GM18520 (cell line): ENCODE results near the gene ZNF516.

Experiments
- ATAC-seq: cut with Tn5 transposase; IDR thresholded peaks from one replicate; pipeline ENCODE4 v1.9.1; 2021; ENCODE audit not compliant: unreplicated experiment

Gene ZNF516

DNA sequence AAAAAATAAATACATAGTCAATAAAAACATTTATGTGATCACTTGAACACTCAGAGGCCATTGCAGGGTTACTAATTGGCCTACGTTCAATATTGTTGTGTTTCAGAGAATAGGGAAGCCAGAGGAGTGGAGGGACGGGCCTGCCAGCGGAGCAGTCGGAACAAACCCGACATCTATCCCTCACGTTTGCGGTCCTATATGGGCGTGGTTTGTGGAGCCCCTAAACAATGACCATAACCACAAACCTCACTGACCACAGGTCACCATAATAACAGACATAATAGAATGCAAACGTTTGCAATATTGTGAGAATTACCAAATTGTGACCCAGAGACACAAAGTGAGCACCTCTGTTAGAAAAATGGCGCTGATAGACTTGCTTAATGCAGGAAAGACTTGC is 19.5 kb upstream of the ZNF516 start:
- no peak for ATAC-seq

DNA sequence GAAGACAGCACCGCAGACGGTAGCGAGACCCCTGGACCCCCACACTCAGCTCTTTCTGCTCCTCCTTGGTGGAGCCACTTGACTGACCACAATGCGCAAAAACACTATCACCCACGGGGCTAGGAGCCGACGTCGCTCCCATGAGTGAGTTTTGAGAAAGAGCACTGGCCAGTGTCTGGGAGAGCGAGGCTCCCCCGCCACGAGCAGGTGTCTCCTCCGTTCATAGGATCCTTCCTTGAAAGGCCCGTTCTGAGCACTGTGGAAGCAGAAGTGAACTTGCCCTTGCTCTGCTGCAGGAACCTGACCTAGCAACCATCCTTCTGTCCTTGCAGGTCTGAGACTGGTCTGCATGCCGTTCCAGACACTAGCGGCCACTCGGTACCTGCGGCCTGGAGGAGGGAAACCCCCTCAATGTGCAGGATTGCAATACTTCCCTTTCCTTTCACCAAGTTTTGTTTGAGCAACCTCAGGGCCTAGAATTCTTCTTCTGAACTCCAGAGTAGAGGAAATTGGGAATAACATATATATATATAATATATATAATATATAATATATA is 12.9 kb upstream of the ZNF516 start:
- ATAC-seq = no peak

DNA sequence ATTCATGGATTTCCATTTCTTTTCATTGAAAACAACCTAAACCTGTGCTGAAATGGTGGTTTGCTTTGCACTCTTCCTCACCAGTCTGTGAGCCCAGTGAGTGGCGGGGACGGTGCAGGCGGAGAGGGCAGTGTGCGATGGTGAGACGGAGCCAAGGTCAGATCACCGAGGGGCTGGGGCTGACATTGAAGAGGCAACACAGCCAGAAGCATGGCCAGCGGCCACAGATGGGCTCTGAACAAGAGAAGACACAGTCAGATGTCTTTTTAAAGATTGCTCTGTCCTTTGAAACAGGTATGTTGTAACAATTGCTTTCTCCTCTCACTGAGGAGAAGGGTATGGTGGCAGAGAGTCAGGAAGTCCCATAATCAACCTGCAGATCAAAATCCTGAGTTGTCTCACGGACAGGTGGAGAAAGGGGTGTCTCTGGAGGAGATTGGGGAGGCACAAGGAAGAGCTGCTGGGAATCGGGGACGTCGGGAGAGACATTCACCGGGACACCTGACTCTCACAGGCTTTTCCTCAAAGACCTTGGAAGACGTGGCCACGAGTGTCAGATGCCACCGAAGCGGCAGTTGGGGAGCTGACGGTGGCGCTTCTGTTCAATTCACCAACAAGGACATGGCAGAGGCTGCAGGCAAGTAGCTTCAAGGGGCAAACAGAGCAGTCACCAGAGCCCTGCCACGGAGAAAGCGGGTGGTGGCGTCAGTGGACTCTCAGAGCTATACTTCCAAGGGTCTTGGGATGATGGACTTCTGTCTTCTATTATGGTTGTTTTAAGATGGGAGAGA is 12.1 kb upstream of the ZNF516 start:
- ATAC-seq = no peak

DNA sequence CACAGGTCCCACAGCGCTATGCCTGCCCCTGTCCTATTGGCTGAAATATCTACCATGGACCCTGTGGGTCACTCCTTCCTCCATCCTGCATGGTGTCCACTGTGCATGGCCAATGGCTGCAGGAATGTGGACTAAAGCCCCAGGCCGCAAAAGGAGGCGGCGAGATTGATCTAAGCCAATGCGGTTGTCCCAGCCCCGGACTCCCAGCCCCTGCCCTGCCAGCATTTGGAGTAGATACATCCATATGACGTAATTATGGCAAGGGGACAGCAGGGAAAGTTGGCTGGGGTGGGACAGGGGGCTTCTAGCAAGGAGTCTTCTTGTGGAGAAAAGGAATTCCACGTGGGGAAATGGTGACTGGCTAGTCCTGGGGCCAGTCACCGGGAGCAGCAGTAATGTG is 11.4 kb upstream of the ZNF516 start:
- ATAC-seq = no peak

DNA sequence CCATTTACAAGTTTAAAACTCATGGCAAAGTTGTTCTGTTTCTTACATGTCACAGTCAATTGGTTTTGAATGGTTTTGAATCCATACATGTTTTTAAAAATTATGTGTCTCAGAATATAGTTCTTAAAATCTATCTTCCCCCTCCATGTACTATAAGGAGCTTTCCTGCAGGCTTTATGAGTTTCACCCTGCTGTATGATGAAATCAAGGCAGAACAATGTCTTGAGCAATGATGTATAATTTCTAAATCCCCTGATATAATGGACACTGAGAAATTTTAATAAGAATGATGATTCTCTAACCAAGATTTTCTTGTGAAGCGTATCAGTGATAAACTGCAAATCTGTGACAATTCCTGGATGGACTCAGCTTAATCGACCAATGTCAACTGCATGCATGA is 10.6 kb upstream of the ZNF516 start:
- no peak for ATAC-seq

DNA sequence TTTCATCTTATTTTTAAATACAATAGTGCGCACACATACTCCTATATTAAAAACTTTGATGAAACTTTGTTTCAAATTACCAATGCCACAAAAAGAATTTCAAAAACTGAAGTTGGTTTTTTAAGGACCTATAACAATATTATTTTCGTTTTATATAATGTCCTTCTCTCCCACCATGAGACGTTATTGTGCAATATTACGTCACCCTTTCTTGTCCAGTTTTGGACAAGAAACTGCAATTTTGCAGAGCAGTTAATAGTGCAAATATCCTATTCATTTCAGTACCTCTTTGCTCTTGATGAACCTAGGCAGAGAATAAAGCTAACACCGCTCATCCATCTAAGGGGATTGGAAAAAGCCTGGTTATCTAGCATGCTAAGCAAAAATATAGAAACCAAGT is 9.7 kb upstream of the ZNF516 start:
- no peak for ATAC-seq

DNA sequence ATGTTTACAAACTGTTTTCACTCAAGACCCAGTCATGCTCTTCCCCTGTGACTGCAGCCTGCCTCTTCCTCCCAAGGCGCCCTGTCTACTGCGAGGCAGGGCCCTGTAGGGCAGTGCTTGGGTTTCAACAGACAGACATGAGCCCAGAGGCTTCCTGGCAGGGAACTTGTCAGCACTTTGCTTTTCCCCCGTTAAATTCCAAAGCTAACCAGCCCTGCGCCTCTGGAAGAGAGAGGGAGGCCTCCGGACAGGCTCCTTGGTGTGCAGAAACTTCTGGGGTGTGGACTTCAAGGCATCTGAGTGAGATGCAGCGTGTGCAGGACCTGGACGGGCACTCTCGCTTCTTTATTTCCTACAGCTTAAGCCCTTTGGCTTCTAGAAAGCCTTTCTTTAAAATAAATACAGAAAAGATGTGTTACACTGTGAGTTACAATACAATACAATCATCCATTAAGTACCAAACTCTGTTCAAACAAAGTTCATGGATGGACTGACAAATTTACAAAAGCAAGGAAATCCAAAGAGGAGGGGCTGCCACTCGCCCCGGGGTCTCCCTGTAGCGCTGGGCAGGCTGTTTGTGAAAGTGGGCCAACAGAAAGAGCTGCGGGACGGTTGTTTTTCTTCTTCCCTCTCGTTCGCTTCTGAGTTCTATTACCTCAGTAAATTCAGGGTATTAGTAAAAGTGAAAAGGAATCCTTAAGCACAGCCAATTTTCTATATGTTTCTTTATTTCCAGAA is 8.8 kb upstream of the ZNF516 start:
- no peak for ATAC-seq

DNA sequence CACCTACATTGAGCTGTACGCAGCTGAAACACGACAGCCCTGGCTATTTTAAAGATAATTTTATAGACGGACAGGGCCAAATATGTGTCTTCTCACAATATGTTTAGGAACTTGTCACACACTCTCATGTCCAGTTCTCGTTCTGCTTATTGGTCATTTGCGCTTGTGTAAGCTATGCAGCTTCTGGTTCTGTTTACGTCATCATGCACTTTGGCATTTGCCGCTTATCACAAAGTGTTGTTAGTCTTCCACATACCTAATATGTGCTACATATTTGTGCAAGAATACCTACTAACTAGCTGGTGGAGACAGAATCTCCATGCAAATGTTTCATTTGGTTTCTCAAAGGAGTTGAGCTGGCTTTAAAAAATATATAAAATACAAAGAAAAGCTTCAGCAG is 7.5 kb upstream of the ZNF516 start:
- no peak for ATAC-seq

DNA sequence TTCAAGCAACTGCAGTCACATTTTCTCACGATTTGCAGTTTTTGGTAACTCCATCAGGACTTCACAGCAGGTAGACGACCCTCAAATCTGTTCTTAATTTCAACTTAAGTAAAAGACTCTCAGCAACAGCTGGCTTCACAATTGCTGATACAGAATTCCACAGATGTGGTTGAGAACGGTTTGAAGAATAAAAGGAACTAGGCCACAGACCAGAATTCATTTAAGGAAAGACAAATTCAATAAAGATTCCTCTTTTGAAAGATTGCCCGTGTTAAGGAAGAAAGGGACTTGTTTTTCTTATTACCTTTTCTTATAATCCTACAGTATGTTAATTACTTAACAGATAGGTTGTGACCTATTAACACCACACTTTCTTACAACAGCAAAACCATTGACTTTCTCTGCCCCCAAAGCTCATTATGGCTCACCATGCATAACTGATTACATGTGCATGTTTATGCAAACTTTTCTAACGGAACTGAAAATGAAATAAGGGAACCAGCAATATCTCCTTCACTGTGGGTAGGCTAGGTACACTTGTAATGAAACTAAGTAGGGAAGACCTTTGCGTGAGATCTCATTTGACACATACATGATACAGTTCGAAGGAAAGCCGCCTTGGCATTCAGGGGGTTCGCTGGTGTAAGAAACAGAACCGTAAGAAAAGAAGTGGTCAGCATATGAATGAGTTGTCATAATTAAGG is 4.7 kb upstream of the ZNF516 start:
- ATAC-seq = peak; percentile 96

DNA sequence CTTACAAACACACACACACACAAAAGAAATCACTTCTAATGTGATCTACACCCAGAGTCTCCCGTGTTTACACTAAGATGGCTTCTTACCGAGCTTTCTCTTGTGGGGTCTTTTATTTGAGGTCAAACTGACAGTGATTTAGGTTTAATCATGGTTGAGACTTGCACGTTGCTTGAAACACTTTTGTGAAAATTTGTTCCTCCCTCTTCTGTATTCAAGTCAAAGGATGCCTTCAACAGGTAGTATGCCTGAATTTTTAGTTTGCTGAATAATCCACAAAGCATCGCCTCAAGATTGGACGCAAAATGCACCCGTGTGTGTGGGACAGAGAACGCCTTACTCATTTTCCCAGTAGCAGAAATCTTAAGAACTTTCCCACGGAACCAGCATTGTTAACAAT is 4.0 kb upstream of the ZNF516 start:
- ATAC-seq = no peak

DNA sequence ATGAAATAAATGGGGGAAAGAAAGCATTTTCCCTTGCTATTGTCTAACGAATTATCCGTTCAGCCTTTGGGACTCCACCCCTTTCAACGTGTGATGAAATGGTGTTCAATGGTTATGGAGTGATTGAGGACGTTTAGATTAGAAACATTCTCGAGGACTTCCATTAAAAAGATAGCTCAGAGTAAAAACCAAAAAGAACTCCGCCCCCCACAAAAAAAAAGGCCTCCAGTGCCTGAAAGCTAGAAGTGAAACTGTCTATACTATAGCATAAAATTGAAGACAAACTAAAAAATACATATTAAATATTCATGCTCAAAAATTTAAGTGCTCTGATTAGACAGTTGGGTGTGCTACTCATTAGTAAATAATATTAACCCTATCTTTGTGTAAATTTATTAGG is 3.0 kb upstream of the ZNF516 start:
- no peak for ATAC-seq

DNA sequence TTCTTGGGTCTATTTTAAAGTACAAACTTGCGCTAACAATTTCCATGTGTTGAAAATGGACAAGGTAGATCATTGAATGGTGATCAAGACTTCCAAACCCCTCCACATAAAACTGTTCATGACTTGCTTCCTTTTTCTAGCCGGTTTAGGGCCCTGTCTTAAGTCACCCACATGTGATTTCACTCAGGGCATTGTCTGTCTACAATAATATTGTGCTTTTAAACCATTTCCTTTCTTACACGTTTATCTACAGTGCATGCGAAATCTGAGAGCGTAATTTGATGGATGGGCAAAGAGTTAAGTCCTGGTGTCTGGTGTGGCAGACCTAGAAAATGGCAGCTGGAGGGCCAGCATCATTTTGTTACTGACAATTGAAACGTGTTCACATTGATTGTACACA is 2.0 kb upstream of the ZNF516 start:
- ATAC-seq = no peak

DNA sequence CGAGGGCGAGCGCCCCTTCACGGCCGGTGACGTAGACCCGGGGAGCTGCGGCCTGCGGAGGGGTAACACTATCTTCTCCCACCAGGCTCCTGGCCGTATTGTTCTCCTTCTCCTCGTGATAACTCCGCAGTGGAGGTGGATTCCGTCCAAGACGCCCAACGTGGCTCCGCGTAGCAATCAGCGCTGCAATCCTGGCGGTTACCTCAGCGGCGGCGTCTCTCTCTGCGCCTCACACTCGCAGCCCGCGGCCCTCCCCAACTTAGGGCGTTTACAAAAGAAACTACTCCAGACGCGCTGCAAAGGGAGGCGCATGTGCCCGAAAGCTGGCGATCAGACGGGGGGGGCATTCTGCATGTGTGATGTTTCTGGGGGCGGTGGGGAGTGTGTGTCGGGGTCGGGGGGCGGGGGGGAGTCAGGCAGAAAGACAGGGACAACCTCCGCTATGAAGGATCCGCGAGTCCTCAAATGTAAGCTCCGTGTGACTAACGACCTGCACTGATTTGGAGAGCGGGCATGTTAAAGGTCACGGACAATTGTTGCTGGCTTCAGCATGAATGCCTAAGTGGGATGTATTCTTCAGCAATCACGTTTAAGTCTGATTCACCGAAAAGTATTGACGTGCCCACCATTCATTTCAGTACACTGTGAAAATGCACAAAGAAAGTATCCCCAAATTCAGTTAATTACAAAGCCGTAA is 1.3 kb upstream of the ZNF516 start:
- ATAC-seq = no peak

DNA sequence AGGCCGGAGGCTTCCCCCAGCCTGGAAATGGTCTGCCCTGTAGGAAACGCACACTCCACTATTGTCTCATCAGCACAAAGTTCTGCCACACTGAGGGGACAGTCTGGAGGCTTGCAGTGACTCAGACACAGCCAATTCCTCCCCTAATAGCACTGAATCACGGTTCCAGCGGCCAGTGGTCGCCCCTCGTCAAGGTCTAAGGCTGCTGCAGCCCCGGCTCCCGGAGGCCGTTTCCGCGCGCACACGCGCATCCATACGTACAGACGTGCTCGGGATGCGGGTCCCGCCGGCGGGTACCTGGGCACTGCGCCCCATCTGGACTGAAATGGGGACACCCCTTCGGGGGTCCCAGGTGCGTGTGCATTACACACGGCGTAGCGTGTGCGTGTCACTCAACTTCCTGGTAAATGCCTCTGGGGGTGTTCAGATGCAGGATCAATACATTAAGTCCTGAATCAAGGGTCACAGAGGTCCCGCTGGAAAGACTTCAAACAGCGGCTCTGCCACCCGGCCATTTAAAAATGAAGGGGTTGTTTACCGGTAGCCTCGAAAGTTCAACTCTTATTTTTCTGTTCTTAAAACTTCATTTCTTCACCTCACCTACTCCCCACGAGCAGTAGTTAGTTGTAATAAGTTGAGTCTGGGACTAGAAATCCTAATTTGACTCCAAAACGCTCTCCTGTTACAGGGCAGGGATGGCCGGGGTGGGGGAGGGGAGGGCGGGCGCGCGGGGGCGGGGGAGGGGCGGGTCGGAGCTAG is 572 bp upstream of the ZNF516 start:
- ATAC-seq = no peak

DNA sequence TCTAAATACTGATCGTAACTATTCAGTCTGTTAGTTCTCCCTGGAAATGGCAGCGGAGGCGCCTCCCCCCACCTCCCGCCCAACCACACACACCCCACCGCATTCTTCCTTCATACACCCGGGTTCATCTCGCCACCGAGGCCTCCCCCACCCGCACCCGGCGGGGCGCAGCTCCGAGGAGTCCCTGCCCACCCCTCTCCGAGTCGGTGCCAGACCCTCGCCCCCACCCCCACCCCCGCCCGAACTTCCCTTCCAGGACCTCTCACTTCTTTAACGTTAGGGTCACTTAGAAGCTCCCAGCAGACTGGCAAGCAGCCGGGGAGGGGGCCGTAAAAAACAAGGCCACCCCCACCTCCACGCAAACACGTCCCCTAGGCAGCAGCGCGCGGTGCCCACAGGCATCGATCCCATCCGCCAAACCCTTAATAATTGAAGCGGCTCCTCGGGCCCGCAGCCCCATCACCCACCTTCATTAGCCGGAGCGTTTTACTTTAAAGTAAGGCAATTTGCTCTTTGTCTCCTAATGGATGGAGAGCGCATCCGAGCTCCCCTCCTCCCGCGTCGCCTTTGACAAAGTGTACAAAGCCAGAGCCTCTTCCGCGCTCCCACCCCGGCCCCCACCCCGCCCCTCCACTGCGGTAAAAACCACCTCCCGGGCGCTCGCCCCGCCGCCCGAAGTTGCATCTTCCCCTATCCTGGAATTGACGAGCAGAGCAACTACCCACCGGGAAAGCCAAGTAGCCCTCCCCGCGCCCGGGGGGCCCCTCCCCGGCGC is 624 bp downstream of the ZNF516 start:
- no peak for ATAC-seq

DNA sequence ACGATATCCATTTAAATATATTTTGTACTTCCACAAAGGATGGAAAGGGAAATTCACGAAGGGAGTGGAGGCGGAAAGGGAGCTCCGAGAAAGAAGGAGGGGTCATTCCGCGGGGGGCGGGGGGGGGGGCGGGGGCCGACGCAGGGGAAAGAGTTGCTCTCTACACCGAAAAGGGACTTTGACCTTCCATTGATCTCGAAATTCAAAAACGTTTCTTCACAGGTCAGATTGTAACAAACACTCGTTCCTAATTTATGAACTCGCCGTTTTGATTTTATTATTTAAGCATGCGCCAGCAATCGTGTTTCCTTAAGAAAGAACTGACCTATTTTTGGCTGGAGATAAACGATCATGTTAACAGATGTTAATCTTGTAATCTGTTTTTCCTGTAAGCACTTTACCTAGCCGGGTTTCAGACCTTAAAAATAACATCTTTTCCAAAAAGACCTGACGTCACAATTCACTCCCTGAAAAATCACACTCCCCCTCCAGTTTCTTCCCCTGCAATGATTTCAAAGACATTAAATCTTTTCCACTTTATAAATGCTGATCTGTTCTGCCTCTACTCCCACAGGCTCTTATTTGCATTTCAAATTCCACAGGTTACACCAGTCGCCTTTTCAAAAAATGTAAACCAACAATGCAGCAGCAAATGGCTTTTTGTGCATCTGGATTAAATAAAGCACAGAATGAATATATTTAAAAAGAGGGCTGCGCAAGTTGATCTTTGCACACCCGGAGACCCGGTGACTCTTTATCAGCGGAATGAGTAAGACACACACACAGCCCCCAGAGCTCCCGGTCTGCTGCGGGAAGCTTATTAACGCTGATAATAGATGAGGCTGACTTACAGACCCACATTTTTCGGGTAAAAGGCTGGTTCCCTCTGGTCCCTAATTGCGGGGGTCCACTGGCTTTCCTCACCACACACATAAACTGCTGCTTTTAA is 1.6 kb downstream of the ZNF516 start:
- ATAC-seq = peak; percentile 14

DNA sequence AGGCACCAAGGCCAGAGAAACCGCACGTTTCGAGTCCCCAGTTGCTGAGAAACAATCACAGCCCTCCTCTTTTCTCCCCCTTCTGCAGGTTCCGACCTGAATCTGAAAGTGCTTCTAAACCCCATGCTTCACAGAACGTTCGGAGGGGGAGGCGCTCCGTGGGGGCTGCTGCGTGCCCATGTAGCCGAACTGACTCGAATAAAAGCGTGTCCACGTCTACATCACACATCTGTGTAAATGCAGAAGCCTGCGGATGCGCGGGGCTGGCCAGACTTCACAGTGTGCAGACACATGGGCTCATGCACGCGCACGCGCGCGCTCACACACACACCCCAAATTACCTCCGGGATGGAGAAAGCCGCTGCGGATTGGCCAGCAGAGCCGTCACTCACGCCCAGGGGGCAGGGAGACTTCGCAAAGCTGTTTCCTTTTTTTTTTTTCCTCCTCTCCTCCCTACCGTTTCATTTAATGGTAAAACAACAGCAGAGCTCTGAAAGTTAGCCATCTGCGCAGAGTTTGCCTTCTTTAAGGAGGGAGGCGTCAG is 2.3 kb downstream of the ZNF516 start:
- ATAC-seq = peak; percentile 79
